HG03039 (cell line): ENCODE results near the gene EVC.
"Not testable (repeated sequence)": the region's sequence is repeated elsewhere in the genome, so short reads cannot be mapped to it uniquely, and the experiment has no call there.

ENCODE experiments used
- ATAC-seq: cut with Tn5 transposase; IDR thresholded peaks from one replicate; pipeline ENCODE4 v1.9.1; 2021; ENCODE audit warnings: mild to moderate bottlenecking, moderate library complexity; ENCODE audit not compliant: unreplicated experiment

EVC gene

DNA sequence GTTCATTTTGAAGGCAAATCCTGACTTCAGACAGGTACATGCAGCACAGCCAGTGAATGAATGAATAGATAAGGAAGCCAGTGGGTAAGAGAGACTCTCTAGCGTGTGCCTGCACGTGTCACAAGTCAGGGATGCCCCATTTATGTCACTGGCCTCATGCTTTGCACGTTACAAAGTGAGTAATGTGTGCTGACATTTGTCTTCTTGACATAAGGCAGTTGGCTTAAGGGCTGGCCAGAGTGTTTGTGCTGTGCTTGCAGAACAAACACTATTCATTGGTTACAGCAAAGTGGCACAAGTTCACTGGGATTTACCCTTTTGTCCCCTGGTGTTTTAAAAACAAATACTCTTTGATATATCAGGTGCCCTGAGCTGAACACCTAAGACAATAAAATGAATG, 125.9 kb downstream of the EVC start:
- no peak for ATAC-seq

DNA sequence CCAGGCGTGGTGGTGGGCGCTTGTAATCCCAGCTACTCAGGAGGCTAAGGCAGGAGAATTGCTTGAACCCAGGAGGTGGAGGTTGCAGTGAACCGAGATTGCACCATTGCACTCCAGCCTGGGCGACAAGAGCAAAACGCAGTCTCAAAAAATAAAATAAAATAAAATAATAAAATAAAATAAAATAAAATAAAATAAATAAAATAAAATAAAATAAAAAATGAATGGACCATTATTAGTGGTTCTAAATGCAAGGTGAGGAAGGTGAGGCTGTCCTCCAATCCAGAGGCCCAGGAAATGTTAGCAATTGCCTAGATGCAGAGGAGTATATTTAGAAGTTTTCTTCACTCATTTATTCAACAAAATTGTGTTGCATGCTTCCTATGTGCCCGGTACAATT, 126.5 kb downstream of the EVC start:
- ATAC-seq = not testable (repeated sequence)

DNA sequence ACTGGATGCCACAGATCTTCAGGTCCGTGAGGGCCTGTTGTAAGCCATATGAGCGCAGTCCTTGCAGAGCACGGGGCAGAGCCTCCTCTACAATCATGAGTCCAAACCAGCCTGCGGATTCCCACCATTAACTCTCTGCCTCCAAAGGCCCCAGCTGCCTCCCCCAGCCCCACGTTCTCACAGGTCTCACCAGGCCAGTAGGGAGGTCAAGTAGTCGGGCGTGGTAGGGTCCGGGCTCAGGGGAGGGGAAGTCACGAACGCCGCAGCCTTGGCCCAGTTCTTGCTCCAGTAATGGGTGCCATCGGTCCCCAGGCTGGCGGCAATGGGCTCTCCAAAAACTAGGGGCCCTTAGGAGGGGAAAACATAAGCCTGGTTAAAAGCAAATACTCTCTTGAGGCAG, 128.3 kb downstream of the EVC start:
- no peak for ATAC-seq

DNA sequence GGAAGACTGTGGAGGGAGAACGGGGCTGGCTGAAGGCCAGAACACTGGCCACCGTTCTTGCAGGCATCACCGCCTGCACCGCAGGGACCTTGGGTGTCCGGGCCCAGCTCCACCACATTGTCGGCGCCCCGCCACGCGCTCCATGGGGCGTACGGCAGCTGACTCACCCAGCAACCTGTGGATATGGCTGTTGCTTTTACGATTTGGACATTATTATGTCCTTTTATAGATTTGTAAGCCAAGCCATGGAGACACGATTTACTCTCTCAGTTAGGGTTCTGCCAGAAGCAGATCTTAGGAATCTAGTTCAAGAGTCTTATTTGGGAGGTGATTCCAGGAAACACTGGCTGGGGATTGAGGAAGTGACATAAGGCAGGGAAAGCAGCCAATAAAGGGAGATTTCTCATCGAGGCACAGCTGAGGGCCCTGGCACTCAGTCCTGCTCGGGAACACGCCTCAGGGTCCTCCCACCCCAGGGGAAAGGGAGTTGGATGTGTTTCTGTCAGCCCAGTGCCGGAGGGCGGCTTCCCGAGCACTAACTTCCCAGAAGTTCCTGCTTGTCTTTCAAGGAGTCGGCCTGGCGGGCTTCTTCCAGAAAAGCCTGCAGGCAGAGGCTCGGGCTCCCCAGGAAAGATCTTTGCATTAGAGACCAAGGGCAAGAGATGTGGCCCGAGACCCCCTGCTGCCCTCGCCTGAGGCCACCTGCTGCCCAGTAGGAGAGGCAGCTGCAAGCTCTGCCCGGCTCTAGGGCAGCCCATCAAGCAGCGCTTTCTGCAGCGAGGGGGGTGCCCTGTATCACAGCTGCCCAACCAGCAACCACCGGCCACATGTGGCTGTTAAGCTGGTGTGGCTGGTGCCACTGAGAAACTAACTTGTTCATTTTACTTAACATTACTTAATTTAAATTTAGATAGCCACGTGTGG, 129.0 kb downstream of the EVC start:
- ATAC-seq = no peak

DNA sequence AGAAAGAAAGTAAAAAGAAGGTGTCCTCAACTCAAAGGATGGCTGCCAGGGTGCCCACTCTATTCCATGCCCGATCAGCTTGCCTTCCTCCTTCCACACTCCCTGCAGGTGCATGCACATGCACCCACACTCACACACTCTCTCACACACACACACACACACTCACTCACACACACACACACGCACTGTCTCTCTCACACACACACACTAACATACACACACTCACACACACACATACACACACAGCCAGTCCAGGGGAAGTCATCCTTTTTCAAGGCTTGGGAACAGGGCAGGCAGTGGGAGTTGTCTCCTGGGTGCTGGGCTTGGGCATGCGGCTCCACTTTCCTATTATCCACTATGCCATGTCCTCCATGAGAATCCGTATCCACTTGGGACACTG, 131.5 kb downstream of the EVC start:
- no peak for ATAC-seq

DNA sequence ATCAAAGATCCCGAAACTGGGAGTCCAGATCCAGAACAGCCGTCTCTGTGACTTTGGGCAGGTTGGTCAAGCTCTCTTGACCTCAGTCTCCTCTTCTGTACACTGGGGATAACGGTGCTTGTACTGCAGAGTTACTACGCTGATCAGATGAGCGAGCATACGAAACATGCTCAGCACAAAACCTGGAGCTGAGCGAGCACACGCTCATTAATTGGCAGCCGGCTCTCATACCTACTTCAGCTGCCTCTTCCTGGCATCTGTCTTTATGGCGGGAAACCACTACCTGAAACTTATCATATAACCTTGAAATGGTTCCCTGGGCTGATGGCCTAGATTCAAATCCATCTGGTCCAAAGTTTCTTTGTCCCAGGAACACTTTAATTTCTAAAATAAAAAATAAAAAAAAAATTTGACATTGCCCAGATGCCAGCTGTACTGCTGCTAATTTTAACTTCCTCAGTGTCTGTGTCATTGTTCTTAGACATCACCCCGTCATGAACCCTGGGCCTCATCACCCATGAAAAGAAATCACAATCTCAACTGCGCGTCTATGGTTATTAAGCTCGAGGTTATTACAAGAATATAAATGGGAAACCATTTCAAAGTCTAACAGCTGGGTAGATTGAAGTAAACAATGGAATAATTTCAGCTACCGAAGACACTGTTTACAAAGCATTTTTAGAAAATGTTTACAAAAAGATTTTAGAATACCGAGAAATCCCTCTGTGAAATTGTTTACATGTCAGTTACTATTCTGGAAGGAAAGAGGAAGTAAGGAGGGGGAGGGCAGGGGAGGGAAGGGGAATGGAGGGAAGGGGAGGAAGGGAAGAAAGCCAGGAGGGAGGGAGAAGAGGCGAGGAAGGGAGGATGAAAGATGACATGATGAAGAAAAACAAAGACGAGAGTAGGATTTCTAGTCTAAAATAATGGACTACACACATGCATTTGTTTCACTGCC, 132.9 kb downstream of the EVC start:
- ATAC-seq = no peak

DNA sequence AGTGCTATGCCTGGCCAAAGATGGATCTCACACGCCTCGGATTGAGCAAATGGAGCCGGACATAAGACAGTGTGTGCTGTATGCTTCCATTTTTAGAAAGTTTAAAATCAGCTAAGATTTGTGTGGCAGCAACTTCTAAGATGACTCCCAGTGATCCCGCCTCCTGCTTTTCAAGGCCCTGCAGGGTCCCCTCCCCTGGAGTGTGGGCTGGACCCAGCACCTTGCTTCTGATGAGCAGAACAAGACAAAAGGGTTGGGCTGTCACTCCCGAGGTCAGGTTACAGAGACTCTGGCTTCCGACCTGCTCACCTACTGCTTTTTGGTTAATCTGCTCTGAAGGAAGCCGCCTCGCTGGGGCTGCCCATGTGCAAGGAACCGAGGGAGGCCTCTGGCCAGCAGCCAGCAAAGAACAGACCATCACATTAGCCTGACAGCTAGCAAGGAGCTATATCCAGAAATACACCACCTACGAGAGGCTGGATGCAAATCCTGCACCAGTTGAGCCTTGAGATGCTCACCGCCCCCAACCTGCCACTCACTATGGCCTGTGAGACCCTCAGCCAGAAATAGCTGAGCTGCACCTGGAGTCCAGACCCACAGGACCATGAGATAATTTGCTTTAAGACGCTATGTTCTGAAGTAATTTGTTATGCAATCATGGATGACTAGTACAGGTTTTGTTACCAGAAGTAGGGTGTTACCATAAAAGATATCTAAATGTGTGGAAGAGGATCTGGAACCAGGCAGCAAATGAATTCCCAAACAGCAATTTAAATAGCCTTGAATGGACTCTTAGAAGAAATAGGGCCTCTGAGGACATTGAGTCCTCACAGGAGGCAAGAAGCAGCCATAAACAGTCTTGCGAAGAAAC, 134.3 kb downstream of the EVC start:
- ATAC-seq = no peak

DNA sequence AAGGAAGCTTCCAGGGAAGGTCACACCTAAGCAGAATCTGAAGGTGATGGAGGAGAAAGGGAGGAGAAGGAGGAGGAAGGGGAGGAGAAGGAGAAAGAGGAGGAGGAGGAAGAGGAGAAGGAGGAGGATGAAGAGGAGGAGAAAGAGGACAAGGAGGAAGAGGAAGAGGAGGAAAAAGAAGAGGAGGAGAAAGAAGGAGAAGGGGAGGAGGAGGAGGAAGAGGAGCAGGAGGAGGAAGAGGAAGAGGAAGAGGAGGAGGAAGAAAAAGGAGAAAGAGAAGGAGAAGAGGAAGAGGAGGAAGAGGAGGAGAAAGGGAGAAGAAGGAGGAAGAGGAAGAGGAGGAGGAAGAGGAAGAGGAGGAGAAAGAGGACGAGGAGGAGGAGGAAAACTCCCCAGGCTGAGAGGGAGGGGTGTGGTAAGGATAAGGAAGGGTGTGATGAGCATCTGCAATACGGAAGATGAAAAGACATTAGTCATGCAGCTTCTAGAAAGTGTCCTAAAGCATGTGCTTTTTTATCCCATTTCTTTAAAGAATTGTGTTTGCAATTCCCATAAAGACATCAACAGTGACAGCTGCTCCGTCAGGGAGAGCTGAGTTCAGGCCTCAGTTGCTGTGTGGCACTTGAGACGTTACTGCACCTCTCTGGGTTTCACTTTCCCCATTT, 140.8 kb downstream of the EVC start:
- ATAC-seq = no peak

DNA sequence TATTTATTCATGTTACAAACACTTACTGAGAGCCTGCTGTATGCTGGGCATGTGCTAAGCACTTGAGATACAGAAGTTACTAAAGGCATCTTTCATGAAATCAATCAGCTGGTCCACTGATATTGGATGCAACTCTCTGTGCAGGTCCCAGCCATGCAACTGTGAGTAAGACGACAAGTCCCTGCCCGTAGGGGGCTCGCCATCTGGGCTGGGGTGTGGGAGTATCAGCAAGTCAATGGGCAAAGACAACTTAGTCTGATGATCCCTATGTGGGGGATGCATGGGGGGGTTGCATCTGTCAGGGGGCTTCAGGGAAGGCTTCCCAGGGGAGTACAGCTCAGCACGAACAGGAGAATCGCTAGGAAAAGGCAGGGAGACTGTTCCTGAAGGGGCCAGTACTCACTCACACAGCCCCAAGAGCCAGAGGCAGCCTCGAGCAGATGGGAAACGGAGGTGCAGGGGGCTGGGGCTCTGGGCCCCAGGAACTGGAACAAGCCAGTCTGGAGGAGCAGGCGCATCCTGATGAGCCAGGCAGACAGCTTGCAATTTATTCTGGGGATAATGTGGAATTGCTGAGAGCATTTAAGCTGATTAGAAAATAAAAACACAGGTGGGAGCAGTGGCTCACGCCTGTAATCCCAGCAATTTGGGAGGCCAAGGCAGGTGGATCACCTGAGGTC, 141.7 kb downstream of the EVC start:
- ATAC-seq = no peak

DNA sequence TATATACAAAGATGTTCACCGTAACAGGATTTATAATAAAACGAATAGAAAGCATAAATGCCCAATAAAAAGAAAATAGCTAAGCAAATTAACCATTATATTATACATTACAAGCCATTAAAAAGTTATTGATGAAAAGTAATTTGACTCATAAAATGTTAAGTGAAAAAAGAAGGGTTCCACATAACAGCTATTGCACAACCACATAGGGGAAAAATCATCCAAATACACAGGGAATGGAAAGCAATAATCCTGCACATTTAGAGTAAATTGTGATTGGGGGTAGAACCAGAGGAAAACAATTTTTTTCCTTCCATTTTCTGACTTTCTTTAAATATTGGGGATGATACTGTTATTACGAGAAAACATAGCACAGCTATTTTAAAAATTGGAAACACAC, 143.9 kb downstream of the EVC start:
- no peak for ATAC-seq

DNA sequence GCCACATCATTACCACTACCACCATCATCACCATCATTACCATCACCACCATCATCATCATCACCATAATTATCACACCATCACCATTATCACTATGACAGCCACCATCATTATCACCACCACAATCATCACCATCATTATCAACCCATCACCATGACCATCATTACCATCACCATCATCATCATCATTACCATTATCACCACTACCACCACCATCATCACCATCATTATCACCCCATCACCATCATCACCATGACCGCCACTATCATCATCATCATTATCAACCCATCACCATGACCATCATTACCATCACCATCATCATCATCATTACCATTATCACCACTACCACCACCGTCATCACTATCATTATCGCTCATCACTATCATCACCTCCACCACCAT, 145.4 kb downstream of the EVC start:
- ATAC-seq = not testable (repeated sequence)

DNA sequence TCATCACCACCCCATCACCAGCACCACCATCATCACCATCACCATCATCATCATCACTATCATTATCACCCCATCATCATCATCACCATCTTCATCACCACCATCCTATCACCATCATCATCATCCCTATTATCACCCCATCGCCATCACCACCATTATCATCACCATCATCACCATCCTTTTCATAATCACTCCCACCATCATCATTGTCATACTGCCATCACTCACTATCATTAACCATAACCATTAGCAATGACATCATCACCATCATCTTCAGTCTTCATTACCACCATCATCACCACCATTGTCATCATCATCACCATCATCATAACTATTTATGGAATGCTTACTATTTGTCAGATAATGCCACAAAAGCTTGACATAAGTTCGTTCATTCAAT, 146.2 kb downstream of the EVC start:
- ATAC-seq = no peak

DNA sequence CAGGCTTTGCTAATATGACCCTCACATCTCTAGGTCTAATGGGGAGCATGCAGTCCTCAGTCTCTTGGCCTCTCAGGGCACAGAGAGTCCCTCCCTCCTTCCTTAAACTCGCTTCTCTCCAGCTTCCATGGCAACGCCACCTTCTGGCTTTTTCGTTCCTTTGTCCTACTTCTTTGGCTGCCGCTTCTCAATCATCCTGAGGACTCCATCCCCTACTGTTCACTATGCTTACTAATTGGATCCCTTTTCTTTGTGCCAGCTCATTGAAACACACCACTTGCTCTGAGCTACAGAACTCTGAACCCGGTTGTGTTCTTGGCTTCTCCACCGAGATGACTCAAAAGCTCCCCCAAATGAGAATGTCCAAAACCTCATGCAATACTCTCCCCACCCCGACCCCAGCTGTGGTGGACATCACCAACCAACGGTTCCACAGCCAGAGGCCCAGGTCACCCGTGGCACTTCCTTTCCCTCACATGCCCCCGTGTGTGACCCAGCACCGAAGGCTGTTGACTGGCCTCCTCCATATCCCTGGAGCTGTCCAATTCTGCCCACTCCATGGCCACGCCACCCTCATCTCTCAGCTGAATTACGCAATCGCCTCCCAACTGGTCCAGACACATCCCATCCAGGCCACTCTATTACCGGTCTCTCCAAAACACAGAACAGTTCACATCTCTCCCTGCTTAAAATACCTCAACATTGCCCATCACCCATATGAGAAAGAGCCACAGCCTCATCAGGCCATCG, 147.2 kb downstream of the EVC start:
- no peak for ATAC-seq

DNA sequence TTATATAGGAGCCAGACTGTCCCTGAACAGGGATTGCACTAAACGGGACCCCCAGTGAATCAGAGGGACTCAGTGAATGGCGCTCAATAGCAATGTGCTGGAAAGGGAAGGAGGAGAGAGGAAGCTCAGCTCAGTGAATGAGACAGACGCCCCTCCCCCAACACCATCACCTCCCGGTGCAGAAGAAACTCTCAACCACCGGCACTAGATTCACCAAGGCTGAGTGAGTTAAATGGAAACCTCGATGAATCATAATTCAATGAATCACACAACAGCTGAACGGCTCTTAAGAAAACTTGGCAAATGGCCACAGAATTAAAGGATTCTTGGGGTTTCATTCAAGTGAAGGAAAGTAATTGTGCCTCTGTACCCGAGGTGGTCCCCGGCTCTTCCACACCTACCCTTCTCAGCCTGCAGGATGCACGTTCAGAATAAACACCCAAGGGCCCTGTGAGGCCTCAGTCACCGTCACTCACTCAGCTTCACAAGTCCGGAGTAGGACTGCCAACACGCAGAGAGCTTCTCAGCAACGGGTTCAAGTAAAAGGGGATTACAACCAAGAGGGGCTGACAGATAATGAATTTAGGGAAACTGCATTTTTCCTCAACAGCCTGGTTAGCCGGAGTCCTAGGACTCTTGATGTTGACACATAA, 152.6 kb downstream of the EVC start:
- ATAC-seq = no peak
